ENCODE results near the gene SHQ1.

GRCh38 chr3:72848703-72849081 lies 447 bp upstream of the SHQ1 start:
- TF ChIP-seq CTCF (IDR thresholded peaks at IDR 0.05; ENCODE audit: low read length): no peak
- TF ChIP-seq EZH2 (IDR thresholded peaks at IDR 0.05; ENCODE audit: borderline replicate concordance, low read length): no peak
